Sigmoid colon (tissue), 4 donors: ENCODE measurements around the gene VPS26A.

Source experiments
- CTCF ChIP-seq, 4 experiments: fragments of 450-650 bp in 3 of 4; fragments of 200-600 bp in 1 of 4; IDR thresholded peaks; one replicate each; pipeline ENCODE4 v1.5.1; 2016 to 2019; ENCODE audit warnings: antibody characterized with exemption in 4 of 4, mild to moderate bottlenecking in 3 of 4, moderate library complexity in 2 of 4
- EP300 ChIP-seq, 4 donors: sonication (generic); formaldehyde crosslinking; IDR thresholded peaks; one replicate each; pipeline ENCODE4 v1.6.1; 2017; ENCODE audit warnings: antibody characterized with exemption in 4 of 4
- POLR2A ChIP-seq, 2 donors: fragments of 450-650 bp; IDR thresholded peaks; one replicate each; pipeline ENCODE4 v1.6.1; 2016; ENCODE audit warnings: antibody characterized with exemption in 2 of 2, mild to moderate bottlenecking in 2 of 2, moderate library complexity in 2 of 2
- POLR2AphosphoS5 ChIP-seq, 4 donors: sonication (generic); formaldehyde crosslinking; IDR thresholded peaks; one replicate each; pipeline ENCODE4 v1.6.1; 2017; ENCODE audit warnings: antibody characterized with exemption in 4 of 4

GRCh38 chr10:69202332-69202731 is 78.4 kb downstream of the VPS26A start:
- TF ChIP-seq CTCF (IDR thresholded peaks at IDR 0.05) (no peak), POLR2AphosphoS5 (IDR thresholded peaks at IDR 0.05) (no peak), POLR2A (IDR thresholded peaks at IDR 0.05) (no peak), EP300 (IDR thresholded peaks at IDR 0.05) (no peak)
